ENCODE results near the gene CENPA.

CENPA gene

GRCh38 chr2:26840937-26841610 lies 55.2 kb downstream of the CENPA start:
- DNase-seq (ENCODE audit: low spot score) (no peak), FAIRE-seq (peak; percentile 79)

- FAIRE-seq = no peak
- DNase-seq (ENCODE audit: low spot score) = no peak
These were observed 57.2 kb downstream of the CENPA start for GRCh38 chr2:26843041-26843440.

Measured in urothelium cell line (cell line).